GM12878 (cell line): ENCODE results near the gene PTPN14. TPM values are rescaled to one million over a fixed set of nuclear protein-coding genes. Genes with fewer than 3 reads are reported as not detected.

ENCODE experiments used
- ASH2L ChIP-seq: fragments of 300-600, 200-600 bp; sonication (generic); IDR thresholded peaks from 2 replicates; pipeline ENCODE4 v1.6.1; 2017; ENCODE audit warnings: low read depth, mild to moderate bottlenecking, borderline replicate concordance
- BRCA1 ChIP-seq: IDR thresholded peaks from 2 replicates; pipeline ENCODE4 v1.6.1; 2011; ENCODE audit warnings: low read depth, low read length, improper control_type of control experiment
- CBFB ChIP-seq: IDR thresholded peaks from 2 replicates; pipeline ENCODE4 v1.6.1; 2016; ENCODE audit warnings: antibody characterized with exemption, low read depth
- CBX3 ChIP-seq: fragments of 200-600 bp; sonication (generic); IDR thresholded peaks from 2 replicates; pipeline ENCODE4 v1.6.1; 2016; ENCODE audit warnings: low read depth, borderline replicate concordance
- CEBPB ChIP-seq, 2 experiments: fragments of 150-350 bp in 1 of 2; IDR thresholded peaks; 2 replicates each; pipeline ENCODE4 v1.6.1; 2012 to 2014; ENCODE audit warnings: low read depth in 2 of 2, low read length in 2 of 2, borderline replicate concordance in 1 of 2, inconsistent platforms in 1 of 2
- CHD1 ChIP-seq: IDR thresholded peaks from 2 replicates; pipeline ENCODE4 v1.6.1; 2012; ENCODE audit warnings: low read depth, low read length, improper control_type of control experiment
- EGR1 ChIP-seq, 2 experiments: IDR thresholded peaks; 1 replicate in 1 of 2; 2 replicates in 1 of 2; pipeline ENCODE4 v1.6.1; 2011 to 2012; ENCODE audit warnings: low read depth in 2 of 2, low read length in 2 of 2, borderline replicate concordance in 1 of 2, mild to moderate bottlenecking in 1 of 2, moderate library complexity in 1 of 2
- ELK1 ChIP-seq: IDR thresholded peaks from 2 replicates; pipeline ENCODE4 v1.6.1; 2012; ENCODE audit warnings: low read depth, low read length, improper control_type of control experiment
- EP300 ChIP-seq, 2 experiments: fragments of 150-350 bp in 1 of 2; IDR thresholded peaks; 2 replicates each; pipeline ENCODE4 v1.6.1; 2011 to 2012; ENCODE audit warnings: low read depth in 2 of 2, low read length in 2 of 2, borderline replicate concordance in 1 of 2, improper control_type of control experiment in 1 of 2, inconsistent platforms in 1 of 2; ENCODE audit not compliant: control insufficient read depth in 1 of 2
- JUND ChIP-seq: IDR thresholded peaks from 2 replicates; pipeline ENCODE4 v1.6.1; 2012; ENCODE audit warnings: low read depth, mild to moderate bottlenecking, low read length, improper control_type of control experiment, moderate library complexity
- MTA2 ChIP-seq: fragments of 450-650 bp; IDR thresholded peaks from 2 replicates; pipeline ENCODE4 v1.6.1; 2016; ENCODE audit warnings: low read depth, mild to moderate bottlenecking, moderate library complexity
- MYB ChIP-seq: fragments of 150-350 bp; IDR thresholded peaks from 2 replicates; pipeline ENCODE4 v1.6.1; 2014; ENCODE audit warnings: mild to moderate bottlenecking, low read depth, low read length, borderline replicate concordance
- NR2C2 ChIP-seq: IDR thresholded peaks from 2 replicates; pipeline ENCODE4 v1.6.1; 2011; ENCODE audit warnings: borderline replicate concordance, low read depth; ENCODE audit not compliant: control insufficient read depth, insufficient read length
- PAX8 ChIP-seq: fragments of 450-650 bp; IDR thresholded peaks from 2 replicates; pipeline ENCODE4 v1.6.1; 2017; ENCODE audit warnings: mild to moderate bottlenecking, moderate library complexity
- RBBP5 ChIP-seq: fragments of 200-600 bp; sonication (generic); conservative IDR thresholded peaks from 2 replicates; pipeline ENCODE4 v1.6.1; 2016
- RCOR1 ChIP-seq: conservative IDR thresholded peaks from 2 replicates; pipeline ENCODE4 v1.6.1; 2012; ENCODE audit warnings: low read depth, low read length, improper control_type of control experiment
- RELB ChIP-seq: fragments of 450-650 bp; IDR thresholded peaks from 2 replicates; pipeline ENCODE4 v1.6.1; 2017; ENCODE audit warnings: low read depth, mild to moderate bottlenecking, moderate library complexity
- YBX1 ChIP-seq: fragments of 450-650 bp; IDR thresholded peaks from 2 replicates; pipeline ENCODE4 v1.6.1; 2016; ENCODE audit warnings: antibody characterized with exemption
- ZNF687 ChIP-seq: fragments of 450-650 bp; IDR thresholded peaks from 2 replicates; pipeline ENCODE4 v1.6.1; 2017; ENCODE audit warnings: mild to moderate bottlenecking, moderate library complexity
- ZSCAN29 ChIP-seq: fragments of 450-650 bp; IDR thresholded peaks from 2 replicates; pipeline ENCODE4 v1.6.1; 2017; ENCODE audit warnings: mild to moderate bottlenecking, moderate library complexity
- polyA plus RNA-seq, 11 experiments: library from polyadenylated mRNA; depleted of rRNA in 4 of 11; unstranded in 6 of 11; stranded (reverse) in 5 of 11; fragments of >200 nt; fragmentation: Nextera tagmentation in 4 of 11; fragmentation: Illumina TruSeq in 1 of 11; extraction: Ambion mirVana in 4 of 11; extraction: Trizol in 1 of 11; gene quantifications; 1 replicate in 1 of 11; 2 replicates in 10 of 11; pipeline versions ENCODE4 v1.2.1 to v1.2.3, GENCODE V29; 2011 to 2016; ENCODE audit warnings: inconsistent platforms in 2 of 11, missing spikeins in 2 of 11, low read depth in 1 of 11
- total RNA-seq, 4 experiments: library from RNA; depleted of rRNA in 3 of 4; stranded (reverse); fragments of >200 nt in 3 of 4; fragmentation: Illumina TruSeq in 1 of 4; extraction: Trizol in 1 of 4; gene quantifications; 2 replicates each; pipeline versions ENCODE4 v1.2.1 to v1.2.3, GENCODE V29; 2013 to 2021

The PTPN14 gene
- total and polyA plus RNA-seq, 10 of the 15 experiments (the other 5 are each of a cell fraction or from before 2014, with no cell fraction given): 0.05 to 5.1 (median 0.44) TPM

- TF ChIP-seq RBBP5 (no peak), PAX8 (no peak), ASH2L (no peak), CHD1 (no peak), ELK1 (no peak), EP300 (IDR thresholded peaks at IDR 0.05; ENCODE audit: borderline replicate concordance in 1 of 2, control insufficient read depth in 1 of 2, low read depth in 2 of 2, low read length in 2 of 2) (peak; percentile 59 to 63; a peak in 2 of 4 replicates), CBX3 (no peak), RCOR1 (0 out of 2 replicates have a peak, but pooled peaks have one; percentile 32), YBX1 (no peak), MTA2 (peak; percentile 60), EGR1 (IDR thresholded peaks at IDR 0.05; ENCODE audit: borderline replicate concordance in 1 of 2, low read depth in 2 of 2, low read length in 2 of 2) (no peak), CBFB (no peak), RELB (peak; percentile 27; the same call in 1 of the 2 replicates), CEBPB (IDR thresholded peaks at IDR 0.05; ENCODE audit: borderline replicate concordance in 1 of 2, low read depth in 2 of 2, low read length in 2 of 2) (no peak), ZSCAN29 (no peak), MYB (no peak), ZNF687 (no peak), BRCA1 (no peak), JUND (no peak), NR2C2 (no peak)
Observed at GRCh38 chr1:214404154-214404553, 147.2 kb downstream of the PTPN14 start (continued).
